T-helper 17 cell (primary cell): Measurements from ENCODE around the gene HMGXB4. TPM values are rescaled to one million over a fixed set of nuclear protein-coding genes. Genes with fewer than 3 reads are reported as not detected.

ENCODE experiments used
- ATAC-seq: fragments of 150-1000 bp; cut with Tn5 transposase; 2 replicates; pipeline ENCODE4 v1.10.0; 2021; ENCODE audit warnings: mild to moderate bottlenecking, moderate library complexity
- DNase-seq, 3 donors: peaks; one replicate each; pipeline versions ENCODE4 v3.0.0 to v3.0.0-alpha.2; 2020 to 2021
- H3K9me3 ChIP-seq: one replicate; pipeline ENCODE4 v1.7.0; 2013; ENCODE audit warnings: low read length, mild to moderate bottlenecking; ENCODE audit not compliant: control insufficient read depth, poor library complexity, severe bottlenecking
- H3K27ac Mint-ChIP-seq: one replicate; pipeline ENCODE4 v1.8.0; 2022; ENCODE audit warnings: mild to moderate bottlenecking, moderate library complexity, mixed read lengths
- H3K27me3 Mint-ChIP-seq: one replicate; pipeline ENCODE4 v1.8.0; 2022; ENCODE audit warnings: mixed read lengths
- H3K36me3 Mint-ChIP-seq: one replicate; pipeline ENCODE4 v1.8.0; 2022; ENCODE audit warnings: low read depth, mixed read lengths
- H3K4me1 Mint-ChIP-seq: one replicate; pipeline ENCODE4 v1.8.0; 2022; ENCODE audit warnings: mild to moderate bottlenecking, mixed read lengths
- H3K4me3 Mint-ChIP-seq: one replicate; pipeline ENCODE4 v1.8.0; 2022; ENCODE audit warnings: mild to moderate bottlenecking, moderate library complexity, mixed read lengths
- total RNA-seq, 4 donors: library from RNA in 2 of 4; stranded (reverse) in 2 of 4; gene quantifications; one replicate each; pipeline ENCODE4 v1.2.3 and lab custom pipeline; 2022 to 2026

HMGXB4 gene
- total RNA-seq, 2 donors from 2014 or later: 37.1 to 42.4 TPM

DNA sequence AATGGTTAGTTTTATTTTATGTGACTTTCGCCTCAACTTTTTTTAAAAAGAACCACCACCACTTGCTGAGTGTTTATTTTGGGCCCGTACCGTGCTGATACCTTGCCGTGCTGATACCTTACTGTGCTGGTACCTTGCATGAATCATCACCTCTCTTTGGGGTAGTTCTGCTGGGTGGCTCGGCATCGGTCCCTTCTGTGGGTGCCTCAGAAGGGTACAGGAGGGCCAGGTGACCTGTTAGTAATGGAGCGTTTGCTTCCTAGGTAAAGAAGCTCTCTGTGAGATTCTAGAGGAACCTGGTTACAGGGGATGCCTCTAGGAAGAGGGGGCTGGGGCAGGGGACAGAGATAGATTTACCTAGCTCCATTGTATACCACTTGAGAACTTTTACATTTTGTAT lies 59.5 kb downstream of the HMGXB4 start:
- no peaks in the 10 kb centered on the region for H3K9me3 ChIP-seq
- Mint-ChIP-seq H3K4me1 (peaks cover 30% of the 10 kb centered on the region), H3K4me3 (no peak overlapping the region), H3K36me3 (peaks cover 2% of the 10 kb centered on the region), H3K27me3 (no peaks in the 10 kb centered on the region), H3K27ac (no peak overlapping the region)
- ATAC-seq (no peak), DNase-seq (no peak)

DNA sequence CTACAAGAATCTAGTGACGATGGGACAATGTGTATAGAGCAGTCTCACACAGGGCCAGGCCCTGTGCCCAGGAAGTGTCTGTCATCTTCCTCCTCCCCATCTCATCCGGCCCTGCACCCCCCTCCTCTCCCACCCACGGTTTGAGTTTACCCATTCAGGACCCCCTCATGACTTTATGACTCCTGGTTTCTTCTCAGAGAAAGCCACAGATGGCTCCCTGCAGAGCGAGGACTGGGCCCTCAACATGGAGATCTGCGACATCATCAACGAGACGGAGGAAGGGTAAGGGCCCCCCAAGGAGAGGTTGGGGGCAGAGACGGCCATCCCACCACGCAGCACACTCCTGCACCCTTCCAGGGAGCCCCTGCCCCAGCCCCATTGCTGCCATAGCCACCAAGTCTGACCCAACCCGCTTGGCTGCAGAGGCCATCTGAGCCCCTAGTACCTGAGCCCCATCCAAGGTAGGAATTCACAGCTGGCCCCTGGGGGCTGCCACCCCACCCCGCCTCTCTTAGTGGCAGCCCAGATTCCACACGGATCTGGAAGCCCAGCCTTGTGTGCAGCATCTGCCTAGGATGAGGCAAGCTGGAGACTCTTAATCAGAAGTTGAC lies 60.5 kb downstream of the HMGXB4 start:
- Mint-ChIP-seq H3K27ac (no peak overlapping the region), H3K4me3 (no peak overlapping the region), H3K4me1 (peaks cover 24% of the 10 kb centered on the region), H3K27me3 (no peaks in the 10 kb centered on the region), H3K36me3 (peaks cover 2% of the 10 kb centered on the region)
- DNase-seq (no peak), ATAC-seq (no peak)
- no peaks in the 10 kb centered on the region for H3K9me3 ChIP-seq

DNA sequence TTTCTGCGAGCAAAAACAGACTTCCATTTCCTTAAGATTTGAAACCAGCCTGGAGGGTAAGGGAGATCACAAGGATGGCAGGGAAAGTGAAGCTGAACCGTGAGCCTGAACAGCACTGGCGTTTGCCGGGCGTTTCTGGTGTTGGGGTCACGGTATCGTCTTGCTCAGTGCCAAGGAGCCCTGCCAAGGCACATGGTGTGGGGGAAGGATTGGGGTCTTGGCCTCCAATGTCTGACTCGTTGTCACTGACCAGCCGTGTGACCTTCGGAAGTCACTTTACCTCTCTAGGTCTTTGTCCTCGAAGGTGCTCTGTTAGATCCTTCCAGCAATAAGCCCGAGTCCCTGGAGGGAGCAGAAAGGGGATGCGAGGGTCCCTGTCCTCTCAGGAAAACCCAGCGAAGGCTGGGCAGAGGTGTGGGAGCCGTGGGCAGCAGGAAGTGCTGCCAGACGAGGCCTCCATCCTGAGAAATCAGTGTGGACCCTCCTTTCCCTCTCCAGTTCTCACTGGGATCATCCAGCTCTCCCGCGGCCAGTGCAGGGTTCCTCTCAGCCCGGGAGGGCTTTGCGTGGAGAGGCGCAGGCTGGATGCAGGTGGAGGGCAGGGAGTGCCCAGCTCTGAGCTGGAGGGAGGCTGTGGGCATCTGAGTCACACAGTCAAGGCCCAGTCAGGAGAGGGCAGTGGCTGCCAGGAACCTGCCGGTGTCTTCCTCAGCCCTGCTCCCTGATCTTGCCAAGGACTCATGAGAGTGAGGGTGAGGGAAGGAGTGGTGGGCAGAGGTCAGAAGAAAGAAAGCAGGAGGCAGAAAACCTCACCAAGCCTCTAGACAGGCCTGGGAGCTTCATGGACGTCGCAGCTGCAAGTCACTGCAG lies 61.3 kb downstream of the HMGXB4 start:
- H3K4me1 Mint-ChIP-seq: peaks cover 20% of the 10 kb centered on the region
- no peak overlapping the region for H3K27ac Mint-ChIP-seq
- H3K27me3 Mint-ChIP-seq: no peaks in the 10 kb centered on the region
- DNase-seq: no peak
- peaks cover 5% of the 10 kb centered on the region for H3K36me3 Mint-ChIP-seq
- no peaks in the 10 kb centered on the region for H3K9me3 ChIP-seq
- peak overlapping the region; percentile 31 for H3K4me3 Mint-ChIP-seq
- no peak for ATAC-seq

DNA sequence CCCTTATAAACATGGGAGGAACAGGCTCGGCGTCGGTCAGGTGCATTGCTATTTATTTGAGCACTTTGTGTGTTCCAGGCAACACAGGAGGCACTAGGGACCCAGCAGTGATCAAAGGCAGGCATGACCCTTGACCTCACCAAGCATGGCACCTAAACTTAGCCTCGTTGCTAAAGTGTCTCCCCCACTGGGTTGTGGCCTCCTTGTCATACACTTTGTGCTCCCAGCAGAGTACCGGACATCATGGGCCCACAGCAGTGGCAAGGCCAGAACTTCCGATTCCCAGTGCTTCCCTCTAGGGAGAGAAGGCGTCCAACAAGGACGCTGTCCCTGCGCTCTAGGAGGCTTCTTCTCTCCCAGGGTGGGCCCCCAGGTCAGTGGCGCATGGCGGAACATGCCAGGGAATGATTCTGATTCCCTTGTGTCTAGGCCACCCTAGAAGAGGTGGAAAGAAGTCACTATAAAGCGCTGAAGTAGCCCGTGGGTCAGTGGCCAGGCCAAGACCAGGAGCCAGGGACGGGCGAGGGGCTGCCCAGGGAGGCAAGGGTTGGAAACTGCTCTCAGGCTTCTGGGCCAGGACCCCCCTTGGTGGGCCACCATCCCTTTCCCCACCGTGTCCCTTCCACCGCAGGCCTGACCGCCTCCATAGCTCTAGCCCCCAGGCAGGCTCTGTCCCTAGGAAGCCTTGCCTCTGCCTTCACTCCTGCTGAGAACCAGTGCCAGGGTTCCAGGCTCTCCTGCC lies 62.1 kb downstream of the HMGXB4 start:
- ATAC-seq: no peak
- Mint-ChIP-seq H3K27me3 (no peaks in the 10 kb centered on the region), H3K4me3 (no peak overlapping the region), H3K27ac (no peak overlapping the region), H3K36me3 (peaks cover 5% of the 10 kb centered on the region), H3K4me1 (peaks cover 15% of the 10 kb centered on the region)
- H3K9me3 ChIP-seq: no peaks in the 10 kb centered on the region
- DNase-seq: no peak

DNA sequence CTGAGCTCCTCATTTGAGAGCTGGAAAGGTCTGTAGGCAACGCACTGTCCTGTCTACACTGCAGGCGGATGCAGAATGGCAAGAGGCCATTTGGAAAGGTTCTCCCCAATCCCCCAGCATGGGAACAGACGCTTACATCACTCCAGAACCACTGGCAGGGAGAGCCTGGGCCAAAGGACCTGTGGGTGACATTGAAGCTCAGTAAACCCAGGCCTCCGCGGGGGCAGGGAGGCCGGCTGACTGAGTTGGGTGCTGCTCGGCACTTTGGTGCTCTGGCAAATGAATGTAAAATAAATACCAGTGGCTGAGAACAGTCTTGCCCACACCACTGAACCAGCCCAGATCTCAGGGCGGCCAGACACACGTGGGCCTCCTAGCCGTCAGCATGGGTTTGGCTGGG lies 64.8 kb downstream of the HMGXB4 start:
- Mint-ChIP-seq H3K27me3 (no peaks in the 10 kb centered on the region), H3K4me1 (peaks cover 2% of the 10 kb centered on the region), H3K4me3 (no peak overlapping the region), H3K36me3 (peaks cover 4% of the 10 kb centered on the region), H3K27ac (no peak overlapping the region)
- no peaks in the 10 kb centered on the region for H3K9me3 ChIP-seq
- no peak for DNase-seq
- ATAC-seq: no peak

DNA sequence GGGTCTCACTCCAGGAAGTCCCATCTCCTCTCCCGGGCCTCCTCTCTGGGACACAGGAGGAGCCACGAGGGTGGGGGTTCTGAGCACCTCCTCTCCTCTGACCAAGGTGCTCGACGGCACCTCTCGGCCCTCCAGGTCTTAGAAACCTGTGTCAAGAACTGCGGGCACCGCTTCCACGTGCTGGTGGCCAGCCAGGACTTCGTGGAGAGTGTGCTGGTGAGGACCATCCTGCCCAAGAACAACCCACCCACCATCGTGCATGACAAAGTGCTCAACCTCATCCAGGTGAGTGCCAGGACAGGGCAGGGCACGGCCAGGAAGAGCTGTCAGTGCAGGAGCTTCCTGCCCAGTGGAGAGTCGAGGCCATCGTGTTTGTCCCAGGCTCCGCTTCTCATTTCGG lies 65.6 kb downstream of the HMGXB4 start:
- no peaks in the 10 kb centered on the region for H3K9me3 ChIP-seq
- Mint-ChIP-seq H3K36me3 (peaks cover 4% of the 10 kb centered on the region), H3K27ac (no peak overlapping the region)

DNA sequence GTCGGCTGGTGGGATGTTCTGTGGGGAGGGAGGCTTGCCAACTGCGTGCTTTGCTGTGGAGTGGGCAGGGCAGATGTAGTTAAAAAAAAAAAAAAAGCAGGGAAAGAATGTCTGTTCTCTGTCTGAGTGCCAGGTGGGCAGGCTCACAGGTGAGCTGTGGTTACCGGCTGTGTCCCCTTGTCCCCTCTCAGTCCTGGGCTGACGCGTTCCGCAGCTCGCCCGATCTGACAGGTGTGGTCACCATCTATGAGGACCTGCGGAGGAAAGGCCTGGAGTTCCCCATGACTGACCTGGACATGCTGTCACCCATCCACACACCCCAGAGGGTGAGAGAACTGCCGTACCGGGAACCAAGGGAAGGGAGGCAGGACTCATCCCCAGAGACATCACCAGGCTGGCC lies 66.0 kb downstream of the HMGXB4 start:
- no peak for DNase-seq
- no peak for ATAC-seq

More for the DNA sequence above, 65.6 kb downstream of the HMGXB4 start:
- Mint-ChIP-seq H3K27me3 (no peaks in the 10 kb centered on the region), H3K4me3 (no peak overlapping the region), H3K4me1 (peaks cover 2% of the 10 kb centered on the region)
- DNase-seq (no peak), ATAC-seq (no peak)

DNA sequence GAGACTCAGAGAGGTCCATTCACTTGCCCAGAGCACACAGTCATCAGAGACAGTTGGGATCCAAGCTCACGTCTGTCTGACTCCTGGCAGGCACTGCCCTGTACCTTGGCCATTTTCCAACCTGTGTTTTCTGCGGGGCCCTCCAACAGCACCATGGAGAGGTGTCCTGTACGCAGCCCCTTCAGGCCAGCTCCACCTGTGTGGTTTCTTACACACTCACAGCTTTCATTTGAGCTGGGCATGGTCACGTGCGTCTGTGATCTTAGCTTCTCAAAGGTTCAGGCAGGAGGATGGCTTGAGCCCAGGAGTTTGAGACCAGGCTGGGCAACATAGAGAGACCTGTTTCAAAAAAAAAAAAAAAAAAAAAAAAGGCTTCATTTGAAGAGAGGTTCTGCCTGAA lies 66.8 kb downstream of the HMGXB4 start:
- H3K36me3 Mint-ChIP-seq: peaks cover 4% of the 10 kb centered on the region
- no peak for DNase-seq
- peaks cover 5% of the 10 kb centered on the region for H3K4me1 Mint-ChIP-seq
- H3K27me3 Mint-ChIP-seq: no peaks in the 10 kb centered on the region
- H3K9me3 ChIP-seq: no peaks in the 10 kb centered on the region
- ATAC-seq: no peak
- H3K4me3 Mint-ChIP-seq: no peak overlapping the region
- no peak overlapping the region for H3K27ac Mint-ChIP-seq

More for the DNA sequence above, 66.0 kb downstream of the HMGXB4 start:
- peaks cover 4% of the 10 kb centered on the region for H3K36me3 Mint-ChIP-seq
- no peak overlapping the region for H3K27ac Mint-ChIP-seq
- H3K4me3 Mint-ChIP-seq: no peak overlapping the region
- H3K27me3 Mint-ChIP-seq: no peaks in the 10 kb centered on the region
- peaks cover 3% of the 10 kb centered on the region for H3K4me1 Mint-ChIP-seq
- no peaks in the 10 kb centered on the region for H3K9me3 ChIP-seq

DNA sequence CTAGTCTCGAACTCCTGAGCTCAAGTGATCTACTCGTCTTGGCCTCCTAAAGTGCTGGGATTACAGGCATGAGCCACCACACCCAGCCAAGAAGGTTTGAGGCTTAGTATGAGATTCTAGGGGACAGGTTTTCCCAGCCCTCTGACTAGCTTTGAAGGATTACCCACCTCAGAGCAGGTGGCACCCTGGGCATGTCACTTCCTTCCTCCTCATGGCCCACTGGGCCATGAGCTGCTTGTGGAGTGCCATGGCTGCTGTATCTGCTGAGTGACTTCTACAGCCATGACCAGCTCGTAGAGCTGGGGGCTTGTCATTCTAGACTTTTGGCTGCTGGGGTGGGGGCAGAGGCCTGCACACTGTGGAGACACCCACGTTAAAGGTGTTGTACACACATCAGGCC lies 67.5 kb downstream of the HMGXB4 start:
- peaks cover 8% of the 10 kb centered on the region for H3K4me1 Mint-ChIP-seq
- ATAC-seq (no peak), DNase-seq (no peak)
- H3K4me3 Mint-ChIP-seq: no peak overlapping the region
- H3K27me3 Mint-ChIP-seq: no peaks in the 10 kb centered on the region
- no peak overlapping the region for H3K27ac Mint-ChIP-seq
- H3K36me3 Mint-ChIP-seq: peaks cover 4% of the 10 kb centered on the region
- H3K9me3 ChIP-seq: no peaks in the 10 kb centered on the region

DNA sequence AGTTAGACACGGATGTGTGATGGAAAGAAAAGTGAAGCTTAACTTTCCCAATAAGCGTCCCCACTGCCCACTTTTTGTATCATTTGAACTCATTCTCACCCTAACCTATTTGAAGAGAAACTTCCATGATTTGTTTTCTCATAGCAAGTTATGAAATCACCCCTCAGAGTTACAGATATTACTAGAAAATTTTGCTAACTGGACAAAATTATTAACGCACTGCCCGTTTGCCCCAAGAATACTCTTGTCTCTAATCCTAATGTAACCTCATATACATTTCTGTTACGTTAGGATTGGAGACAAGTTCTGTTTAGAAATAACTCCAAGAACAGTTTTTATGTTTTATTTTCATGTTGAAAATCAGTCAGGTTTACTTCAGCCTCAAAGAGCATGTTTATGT lies 67.9 kb downstream of the HMGXB4 start:
- Mint-ChIP-seq H3K36me3 (peaks cover 4% of the 10 kb centered on the region), H3K27ac (no peak overlapping the region), H3K4me3 (peak overlapping the region; percentile 25), H3K4me1 (peaks cover 10% of the 10 kb centered on the region), H3K27me3 (no peaks in the 10 kb centered on the region)
- DNase-seq (no peak), ATAC-seq (no peak)
- no peaks in the 10 kb centered on the region for H3K9me3 ChIP-seq

DNA sequence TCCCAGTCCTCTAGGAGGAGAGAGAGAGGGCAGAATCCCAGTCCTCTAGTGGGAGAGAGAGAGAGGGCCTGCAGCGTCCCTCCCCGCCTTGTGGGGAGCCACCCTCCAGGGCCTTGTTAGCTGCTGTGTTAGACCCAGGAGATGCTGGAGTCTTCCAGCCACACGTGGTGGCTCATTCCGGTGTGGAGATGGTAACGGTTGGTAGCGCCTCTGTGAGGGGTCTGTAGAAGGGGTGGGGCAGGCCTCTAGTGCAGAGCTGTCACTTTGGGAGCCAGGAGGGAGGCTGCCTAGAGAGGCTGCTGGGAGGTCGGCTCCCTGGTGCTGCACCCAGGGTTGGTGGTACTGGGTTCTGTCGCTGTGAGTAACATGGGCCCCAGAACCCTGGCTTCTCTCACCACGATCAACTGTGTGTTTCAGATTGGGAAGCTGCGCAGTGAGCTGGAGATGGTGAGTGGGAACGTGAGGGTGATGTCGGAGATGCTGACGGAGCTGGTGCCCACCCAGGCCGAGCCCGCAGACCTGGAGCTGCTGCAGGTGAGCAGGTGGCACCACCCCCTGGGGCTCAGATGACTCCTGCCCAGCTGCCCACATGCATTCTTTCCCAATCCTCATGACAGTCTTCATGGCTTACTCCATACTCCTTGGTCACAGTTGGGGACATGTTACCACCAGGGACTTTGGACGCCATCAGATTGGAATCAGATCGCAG lies 69.7 kb downstream of the HMGXB4 start:
- DNase-seq: no peak
- Mint-ChIP-seq H3K36me3 (peaks cover 4% of the 10 kb centered on the region), H3K4me3 (no peak overlapping the region), H3K4me1 (peaks cover 16% of the 10 kb centered on the region), H3K27ac (peak overlapping the region; percentile 29), H3K27me3 (no peaks in the 10 kb centered on the region)
- H3K9me3 ChIP-seq: no peaks in the 10 kb centered on the region
- ATAC-seq: no peak

DNA sequence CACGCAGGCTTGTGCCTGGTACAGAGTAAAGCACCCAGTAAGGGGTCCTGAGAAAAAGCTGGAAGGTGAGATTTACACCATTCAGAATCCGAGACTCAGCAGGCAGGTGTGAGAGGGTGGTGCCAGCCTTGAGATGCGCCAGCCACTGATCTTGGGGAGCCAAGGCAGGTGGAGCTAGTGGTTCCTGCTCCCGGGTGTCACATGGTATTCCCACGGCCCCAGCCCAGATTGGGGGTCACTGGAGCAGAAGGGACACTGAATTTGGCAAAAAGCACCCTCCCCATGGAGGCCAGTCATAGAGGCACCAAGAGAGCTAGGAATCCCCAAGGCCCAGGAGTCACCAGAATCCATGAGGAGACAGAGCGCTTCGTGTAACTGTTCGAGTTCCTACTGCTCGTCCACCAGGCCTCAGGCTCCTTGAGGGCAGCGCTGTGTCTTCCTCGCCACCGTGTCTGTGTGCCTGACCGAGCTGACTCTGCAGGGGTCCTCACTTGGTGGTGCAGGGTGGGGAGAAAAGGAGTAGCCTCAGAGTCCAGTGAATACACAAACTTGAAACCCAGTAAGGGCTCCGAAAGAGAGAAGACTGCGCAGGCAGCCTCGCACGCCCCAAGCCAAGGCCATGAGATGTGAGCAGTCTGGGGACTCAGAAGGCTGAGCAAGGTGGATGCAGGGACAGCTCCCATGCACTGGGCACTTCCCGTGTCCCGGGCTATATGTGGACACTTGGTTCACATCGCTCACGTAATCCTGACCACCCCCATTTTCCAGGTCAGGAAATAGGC lies 70.6 kb downstream of the HMGXB4 start:
- Mint-ChIP-seq H3K4me1 (peaks cover 22% of the 10 kb centered on the region), H3K27ac (peak overlapping the region; percentile 74), H3K27me3 (no peaks in the 10 kb centered on the region), H3K4me3 (peak overlapping the region; percentile 31), H3K36me3 (peaks cover 6% of the 10 kb centered on the region)
- ATAC-seq: no peak
- DNase-seq: no peak
- H3K9me3 ChIP-seq: no peaks in the 10 kb centered on the region
